Breast epithelium (tissue), 3 donors: ENCODE data around the gene GPR107.

Source experiments
- CTCF ChIP-seq, 3 donors: fragments of 450-650 bp; IDR thresholded peaks; one replicate each; pipeline ENCODE4 v1.5.1; 2016 to 2017; ENCODE audit warnings: antibody characterized with exemption in 3 of 3, mild to moderate bottlenecking in 3 of 3, moderate library complexity in 3 of 3
- POLR2A ChIP-seq: fragments of 450-650 bp; IDR thresholded peaks from one replicate; pipeline ENCODE4 v1.6.1; 2016; ENCODE audit warnings: antibody characterized with exemption, mild to moderate bottlenecking, moderate library complexity
- POLR2AphosphoS5 ChIP-seq, 3 donors: sonication (generic); formaldehyde crosslinking; IDR thresholded peaks; one replicate each; pipeline ENCODE4 v1.6.1; 2017; ENCODE audit warnings: antibody characterized with exemption in 3 of 3

DNA sequence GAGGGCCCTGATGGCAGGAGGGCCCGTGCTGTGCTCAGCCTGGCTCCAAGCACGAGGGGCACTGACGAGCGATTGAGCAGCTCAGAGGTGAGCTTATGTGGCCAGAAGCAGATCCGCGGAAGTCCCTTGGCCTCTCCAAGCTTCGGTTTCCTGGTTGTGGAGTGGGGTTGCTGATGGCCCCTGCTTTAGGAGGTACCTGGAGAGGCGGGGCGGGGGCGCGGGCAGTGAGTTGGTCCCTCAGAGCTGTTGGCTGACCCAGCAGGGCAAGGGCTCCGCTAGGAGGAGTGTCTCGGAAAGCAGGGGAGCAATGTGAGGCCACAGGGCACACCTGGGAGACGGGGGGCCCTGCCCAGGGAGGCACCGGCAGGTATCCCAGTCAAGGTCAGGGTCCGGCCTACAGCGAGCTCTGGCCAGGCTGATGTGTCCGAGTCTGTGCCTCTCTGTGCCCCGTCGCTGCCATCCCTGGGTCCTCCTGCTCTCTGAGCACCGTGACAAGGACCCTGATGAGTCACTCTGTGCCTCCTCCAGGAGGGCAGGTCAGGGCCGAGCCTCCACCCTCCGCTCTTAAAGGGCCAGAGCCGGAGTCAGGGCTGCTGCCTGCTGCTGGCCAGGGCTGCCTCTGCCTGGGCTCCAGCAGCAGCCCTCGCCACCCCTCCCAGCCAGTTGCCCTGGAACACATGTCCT, 133.3 kb downstream of the GPR107 start:
- TF ChIP-seq CTCF (IDR thresholded peaks at IDR 0.05) (no peak), POLR2AphosphoS5 (IDR thresholded peaks at IDR 0.05) (no peak), POLR2A (no peak)
